HG03108 (cell line): ENCODE measurements around the gene DPEP3.
"Not testable (repeated sequence)": the region's sequence is repeated elsewhere in the genome, so short reads cannot be mapped to it uniquely, and the experiment has no call there.

ENCODE experiments used
- ATAC-seq: cut with Tn5 transposase; IDR thresholded peaks from one replicate; pipeline ENCODE4 v1.9.1; 2021; ENCODE audit warnings: moderate library complexity; ENCODE audit not compliant: unreplicated experiment

DPEP3 gene

DNA sequence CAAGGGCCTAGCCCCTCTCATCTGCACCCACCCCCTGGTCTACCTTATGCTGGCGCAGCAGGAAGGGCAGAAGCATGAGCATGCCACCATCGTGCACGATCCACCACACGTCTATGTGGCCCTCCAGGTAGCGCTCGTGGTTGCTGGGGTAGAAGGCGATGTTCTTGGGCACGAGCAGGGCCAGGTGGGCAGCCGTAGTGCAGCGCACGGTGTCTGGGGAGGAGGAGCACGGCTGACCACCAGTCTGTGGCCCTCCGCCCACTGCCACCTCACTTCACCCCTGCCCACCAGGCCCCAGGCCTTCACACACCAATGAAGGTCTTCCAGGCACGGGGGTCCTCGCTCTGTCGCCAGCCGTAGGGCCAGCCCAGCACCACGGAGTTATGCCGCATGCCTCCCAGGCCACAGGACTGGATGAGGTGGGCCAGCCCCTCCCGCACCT is 34.1 kb downstream of the DPEP3 start:
- ATAC-seq: no peak

DNA sequence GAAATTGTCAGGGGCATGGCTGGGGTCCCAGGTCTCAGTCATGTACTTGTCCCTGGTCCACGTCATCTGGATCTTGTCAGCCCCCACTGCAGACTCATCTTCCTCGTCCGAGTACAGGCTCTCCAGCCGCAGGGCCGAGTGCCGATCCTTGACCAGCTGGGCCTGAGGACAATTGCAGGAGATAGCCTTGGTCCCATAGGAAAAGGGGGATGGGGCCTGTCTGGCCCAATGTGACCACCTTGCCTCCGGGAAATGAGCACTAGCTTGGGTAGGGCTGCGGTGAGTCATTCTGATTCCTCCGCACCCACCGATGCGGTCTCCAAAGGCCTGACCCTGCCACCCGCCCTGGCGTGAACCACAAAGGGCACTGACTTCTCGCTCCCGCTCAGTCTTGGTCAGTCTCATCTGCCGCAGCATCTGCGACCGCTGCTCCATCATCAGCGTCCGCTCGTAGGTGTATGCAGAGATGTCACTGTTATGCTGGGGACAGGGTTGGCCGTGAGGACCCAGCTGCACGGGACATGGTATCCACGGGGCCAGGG is 34.8 kb downstream of the DPEP3 start:
- ATAC-seq: no peak

DNA sequence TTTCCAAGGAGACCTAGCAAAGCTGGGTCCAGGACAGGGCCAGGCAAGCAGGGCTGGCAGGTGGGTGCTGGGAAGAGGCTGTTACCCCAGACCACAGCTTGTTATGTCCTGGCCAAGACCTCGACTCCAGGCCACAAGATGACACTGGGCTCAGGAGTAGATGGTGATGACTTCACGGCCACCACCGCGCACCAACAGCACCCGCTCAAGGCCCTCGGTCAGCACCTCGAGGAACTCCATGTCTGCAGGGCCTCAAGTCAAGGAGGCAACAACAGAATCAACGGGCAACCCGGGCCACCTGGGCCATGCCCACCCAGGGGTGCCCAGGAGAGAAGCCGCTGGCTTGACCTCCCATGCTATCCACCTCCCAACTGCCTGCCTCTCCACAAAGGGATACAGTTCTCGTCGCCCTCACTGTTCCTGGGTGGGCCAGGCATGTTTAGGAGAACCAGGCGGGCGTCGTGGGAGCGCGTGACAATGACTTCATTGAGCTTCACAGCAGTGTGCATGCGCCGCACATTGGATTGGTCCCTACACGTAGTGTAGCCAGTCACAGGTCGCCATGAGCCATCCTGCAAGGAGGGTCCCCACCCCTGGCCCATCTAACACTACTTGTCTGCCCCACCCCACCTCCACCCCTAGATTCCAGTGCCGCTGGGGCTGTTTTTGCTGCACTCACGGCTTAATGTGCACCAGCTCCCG is 35.5 kb downstream of the DPEP3 start:
- no peak for ATAC-seq

DNA sequence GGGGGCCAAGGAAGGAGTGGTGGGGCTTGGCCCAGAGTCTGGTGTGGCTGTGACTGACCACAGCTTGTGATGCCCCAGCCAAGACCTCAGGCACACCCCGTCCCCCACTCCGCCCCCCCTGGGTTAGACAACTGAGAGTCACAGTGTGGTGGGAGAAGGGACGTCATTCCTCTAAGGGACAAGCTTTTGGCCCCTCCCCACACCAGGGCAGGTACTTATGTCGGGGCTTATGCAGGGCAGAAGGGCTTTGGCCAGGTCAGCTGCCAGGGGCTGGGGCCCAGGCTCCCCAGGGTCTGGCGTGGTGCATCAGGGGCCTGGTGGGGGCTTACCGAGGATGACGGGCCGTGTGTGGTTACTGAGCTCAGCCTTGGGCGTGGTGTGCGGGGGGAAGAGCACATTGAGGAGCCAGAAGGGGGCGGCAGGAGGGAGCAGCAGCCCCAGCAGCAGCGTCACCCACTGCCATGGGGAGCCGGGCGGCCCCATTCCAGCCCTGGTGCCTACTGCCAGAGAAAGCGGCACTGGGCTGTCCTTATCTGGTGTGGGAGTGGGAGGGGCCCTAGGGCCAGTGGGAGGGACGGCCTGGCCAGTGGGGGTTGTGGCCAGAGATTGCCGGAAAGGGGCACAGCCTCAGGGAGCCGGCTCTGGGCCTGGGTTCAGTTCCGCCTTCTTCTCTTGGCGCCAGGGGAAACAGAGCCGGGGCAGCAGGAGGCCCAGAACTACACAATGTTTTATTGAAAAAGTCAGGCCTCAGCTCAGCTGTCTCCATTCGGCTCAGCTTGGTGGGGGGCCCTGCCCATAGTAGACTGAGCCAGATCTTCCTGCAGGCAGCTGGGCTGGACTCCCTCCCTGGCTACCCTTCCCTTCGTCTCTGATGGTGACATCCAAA is 36.4 kb downstream of the DPEP3 start, which contains the start of gene LCAT:
LCAT (minus strand) TSS at position 502 of the 886 bp plus-strand sequence; CDS start at position 483, 19 bp downstream.
- ATAC-seq: no peak

DNA sequence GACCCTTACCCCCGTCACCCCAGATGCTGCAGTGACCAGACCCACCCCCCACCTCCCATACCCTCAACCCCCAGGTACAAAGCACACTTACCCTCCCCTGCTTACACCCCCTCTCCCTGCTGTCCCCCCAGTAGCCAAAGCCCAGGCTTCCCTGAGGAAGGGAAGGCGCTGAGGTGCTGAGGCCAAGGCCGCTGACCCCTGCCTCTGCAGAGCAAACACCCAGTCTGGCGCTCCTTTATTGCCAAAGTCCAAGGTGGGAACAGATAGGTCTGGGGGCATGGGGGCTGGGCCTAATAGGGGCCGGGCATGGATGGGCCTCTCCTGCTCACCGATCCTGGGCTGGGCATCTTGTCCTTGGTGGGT is 37.1 kb downstream of the DPEP3 start:
- no peak for ATAC-seq

DNA sequence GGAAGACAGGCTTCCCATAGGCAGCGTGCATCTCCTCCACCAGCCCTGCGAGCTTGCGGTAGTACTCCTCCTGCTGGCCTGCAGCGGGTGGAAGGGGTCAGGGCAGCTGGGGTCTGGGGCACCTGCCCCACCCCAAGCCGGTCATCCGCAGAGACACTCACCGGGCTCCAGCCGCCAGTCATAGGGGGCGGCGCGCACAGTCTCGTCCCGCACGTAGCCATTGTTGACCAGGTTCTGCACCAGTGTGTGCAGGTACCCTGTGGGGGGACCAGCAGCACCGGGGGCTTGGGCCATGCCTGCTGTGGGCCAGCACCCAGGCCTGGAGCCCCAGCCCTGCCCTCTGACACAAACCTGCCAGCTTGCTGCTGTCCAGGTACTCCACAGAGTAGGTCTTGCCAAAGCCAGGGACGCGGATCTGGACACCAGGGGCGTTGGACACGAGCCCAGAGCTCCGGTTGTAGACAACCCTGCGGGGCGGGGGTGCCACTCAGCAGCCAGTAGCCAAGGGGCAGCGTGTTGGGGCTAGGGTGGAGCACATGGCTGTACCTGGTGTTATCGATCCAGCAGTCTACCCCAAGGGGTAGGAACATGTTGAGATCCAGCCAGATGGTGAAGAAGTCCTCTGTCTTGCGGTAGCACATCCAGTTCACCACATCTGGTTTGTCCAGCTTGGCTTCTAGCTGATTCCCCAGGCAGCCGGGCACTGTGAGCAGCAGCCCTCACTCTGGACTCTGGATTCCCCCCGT is 37.6 kb downstream of the DPEP3 start:
- ATAC-seq: no peak

DNA sequence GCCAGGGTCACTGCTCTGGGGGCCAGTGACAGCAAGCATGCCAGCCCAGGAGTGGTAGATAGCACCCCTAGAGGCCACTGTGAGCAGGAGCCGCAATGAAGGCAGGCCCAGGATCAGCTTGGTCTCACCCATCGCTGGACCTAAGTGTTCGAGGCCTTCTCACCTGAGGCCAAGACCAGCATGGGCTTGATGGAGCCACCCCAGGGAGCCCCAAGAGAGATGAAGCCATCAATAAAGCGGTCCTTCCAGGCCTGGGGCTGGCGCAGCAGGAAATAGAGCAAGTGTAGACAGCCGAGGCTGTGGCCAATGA is 38.1 kb downstream of the DPEP3 start:
- ATAC-seq: peak; percentile 53

DNA sequence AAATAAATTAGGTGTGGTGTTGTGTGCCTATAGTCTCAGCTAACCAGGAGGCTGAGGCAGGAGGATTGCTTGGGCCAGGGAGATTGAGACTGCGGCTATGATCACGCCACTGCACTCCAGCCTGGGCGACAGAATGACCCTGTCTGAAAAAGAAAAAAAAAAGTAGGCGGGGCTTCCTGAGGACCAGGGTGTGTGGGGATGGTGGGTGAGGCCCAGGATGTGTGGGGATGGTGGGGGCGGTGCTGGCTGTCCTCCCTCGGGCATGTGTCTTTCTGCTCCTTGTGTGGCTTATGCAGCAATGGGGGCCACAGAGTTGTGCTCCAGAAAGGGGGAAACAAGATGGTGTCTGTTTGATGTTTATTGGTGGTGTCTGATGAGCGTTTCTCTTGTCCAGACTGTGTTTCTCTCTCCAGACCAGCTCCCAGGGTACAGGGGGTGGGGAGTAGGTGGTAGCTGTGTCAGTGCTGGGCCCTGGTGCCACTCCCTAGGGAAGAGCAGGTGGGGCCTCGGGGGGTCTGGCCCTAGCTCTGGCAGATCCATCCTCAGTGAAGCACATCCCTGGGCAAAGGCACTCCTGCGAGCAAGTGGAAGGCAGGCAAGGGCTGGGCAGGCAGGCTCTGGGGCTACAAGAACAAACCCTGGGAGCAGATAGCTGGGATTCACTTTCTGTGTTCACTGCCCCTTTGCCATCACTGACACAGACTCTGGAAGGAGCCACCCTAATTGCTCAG is 38.7 kb downstream of the DPEP3 start:
- no peak for ATAC-seq

DNA sequence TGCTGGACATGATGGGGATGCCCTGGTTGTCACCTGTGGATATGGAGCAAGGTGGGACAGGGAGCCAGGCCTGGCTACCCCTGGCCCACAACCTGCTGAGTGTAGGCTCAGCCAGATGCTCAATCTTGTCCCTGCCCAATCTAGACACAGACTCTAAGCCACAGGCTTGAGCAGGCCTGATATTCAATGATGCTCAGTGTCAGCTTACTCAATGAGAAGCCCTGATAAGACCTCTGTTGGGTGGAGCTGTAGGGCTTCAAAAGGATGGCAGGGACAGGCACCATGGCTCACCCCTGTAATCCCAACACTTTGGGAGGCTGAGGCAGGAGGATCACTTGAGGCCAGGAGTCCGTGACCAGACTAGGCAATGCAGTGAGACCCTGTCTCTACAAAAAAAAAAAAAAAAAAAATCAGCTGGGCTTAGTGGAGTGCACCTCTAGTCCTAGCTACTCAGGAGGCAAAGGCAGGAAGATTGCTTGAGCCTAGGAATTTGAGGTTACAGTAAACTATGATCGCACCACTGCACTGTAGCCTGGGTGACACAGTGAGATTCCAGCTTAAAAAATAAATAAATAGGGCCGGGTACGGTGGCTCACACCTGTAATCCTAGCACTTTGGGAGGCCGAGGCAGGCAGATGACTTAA is 39.7 kb downstream of the DPEP3 start:
- no peak for ATAC-seq

DNA sequence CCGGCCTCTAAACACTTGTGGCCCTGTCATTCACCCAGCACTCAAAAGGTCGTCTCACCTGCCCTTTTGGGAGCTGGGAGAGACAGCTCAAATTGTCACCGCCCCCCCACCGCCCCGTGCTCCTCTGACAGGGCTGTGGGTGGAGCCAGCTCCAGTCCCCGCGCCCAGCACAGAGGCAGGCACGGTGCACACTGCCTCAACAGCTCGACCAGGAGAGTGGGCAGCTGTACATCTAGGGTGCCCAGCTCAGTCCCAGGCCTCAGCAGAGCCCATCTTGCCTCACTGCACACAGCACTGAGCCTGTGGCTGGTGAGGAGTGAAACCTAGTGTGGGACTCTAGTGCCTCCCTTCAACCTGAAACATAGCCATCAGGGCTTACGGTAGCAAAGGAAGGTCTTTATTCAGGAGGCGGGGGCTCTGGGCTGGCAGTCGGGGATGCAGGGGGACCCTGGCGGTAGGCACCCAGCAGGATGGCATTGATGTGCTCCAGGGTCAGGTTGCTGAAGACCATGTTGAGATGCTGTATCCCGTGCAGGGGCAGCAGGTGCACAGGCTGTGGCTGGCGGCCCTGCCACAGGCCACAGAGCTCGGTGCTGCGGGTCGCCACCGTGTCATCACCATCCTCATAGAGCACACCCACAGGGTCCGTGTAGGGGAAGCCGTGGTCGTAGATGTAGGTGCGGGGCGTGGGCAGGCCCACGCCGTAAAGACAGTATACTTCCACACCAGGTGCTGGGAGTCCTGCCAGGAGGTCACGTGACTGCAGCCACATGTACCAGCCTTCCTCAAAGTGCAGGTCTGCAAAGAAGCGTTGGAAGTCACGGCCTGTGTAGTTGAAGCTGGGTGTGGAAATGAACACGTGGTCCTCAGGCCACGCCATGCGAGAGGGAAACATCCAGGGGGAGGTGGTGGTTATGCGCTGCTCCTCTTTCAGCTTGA is 40.5 kb downstream of the DPEP3 start:
- ATAC-seq: no peak

DNA sequence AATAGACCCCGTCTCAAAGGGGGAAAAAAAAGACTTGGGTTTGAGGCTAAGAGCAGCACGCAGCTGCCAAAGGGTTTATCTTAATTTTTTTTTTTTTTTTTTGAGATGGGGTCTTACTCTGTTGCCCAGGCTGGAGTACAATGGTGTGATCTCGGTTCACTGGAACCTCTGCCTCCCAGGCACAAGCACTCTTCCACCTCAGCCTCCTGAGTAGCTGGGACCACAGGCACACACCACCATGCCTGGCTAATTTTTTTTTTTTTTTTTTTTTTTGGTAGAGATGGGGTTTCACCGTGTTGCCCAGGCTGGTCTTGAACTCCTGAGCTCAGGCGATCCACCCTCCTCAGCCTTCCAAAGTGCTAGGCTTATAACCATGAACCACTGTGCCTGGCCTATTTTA is 42.6 kb downstream of the DPEP3 start:
- not testable (repeated sequence) for ATAC-seq

DNA sequence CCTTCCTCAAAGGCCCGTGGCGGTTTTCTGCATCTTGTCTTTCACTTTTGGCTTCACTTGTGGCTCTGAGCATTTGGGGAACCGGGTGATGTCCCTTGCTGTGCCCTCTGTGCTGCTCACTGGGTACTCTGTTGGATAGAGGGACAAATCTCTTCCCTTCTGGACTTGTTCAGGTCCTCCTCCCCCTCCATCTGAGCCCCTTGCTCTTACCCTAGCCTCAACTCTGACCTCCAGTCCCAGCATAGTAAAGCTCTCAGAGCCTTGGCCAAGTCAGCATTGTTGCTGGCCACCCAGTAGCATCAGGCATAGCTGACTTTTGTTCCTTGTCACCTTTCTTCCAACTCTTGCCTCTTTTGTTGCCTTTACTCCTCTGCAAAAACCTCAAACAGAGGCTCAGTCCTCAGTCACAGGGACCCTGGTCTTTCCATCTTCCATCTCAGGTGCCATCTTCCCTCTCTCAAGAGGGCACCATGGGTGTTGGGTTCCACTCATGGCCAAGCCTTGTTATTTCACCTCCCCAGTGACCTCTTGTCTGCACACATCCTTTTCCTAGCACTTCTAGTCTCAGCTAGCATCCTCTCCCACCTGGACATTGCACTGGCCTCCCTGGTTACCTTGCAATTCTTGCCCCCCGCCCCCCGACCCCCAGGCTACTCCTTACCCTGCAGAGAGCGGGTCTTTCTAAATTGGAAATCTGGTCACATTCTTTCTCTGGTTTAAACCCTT is 43.3 kb downstream of the DPEP3 start:
- ATAC-seq: peak; percentile 58

DNA sequence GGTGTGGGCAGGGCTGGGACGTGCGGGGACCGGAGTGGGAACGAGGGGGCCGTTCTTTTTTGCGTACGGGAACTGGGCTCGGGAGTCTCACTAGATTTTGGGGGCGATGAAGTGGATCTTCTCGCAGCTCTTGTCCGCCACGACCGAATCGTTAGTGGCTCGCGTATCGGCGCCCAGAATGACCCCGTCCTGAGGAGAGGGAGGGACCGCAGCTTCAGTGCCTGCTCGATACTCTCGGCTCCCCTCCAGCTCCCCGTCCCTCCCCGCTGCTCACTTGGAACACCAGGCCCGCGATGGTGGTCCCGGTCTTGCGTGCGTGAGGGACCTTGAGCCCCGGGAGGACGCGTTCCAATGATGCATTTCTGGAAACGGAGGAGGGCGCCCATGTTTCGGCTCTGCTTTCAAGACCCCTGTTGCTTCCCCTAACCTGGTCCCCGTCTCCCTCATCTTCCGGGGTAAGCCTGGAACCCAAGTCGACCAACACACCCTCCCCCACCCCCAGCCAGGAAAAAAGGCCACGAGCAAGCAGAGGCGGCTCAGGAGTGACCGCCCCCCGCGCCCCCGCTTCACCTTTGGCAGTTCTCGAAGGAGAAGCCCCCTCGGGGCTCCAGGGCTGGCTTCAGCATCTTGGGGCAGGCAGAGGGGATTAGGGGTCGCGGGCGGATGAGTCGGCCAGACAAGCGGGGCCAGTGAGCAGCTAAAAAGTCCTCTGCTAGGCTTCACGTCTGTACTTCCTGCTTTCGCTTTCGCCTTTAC is 44.0 kb downstream of the DPEP3 start, which contains the start of gene PSMB10:
PSMB10 (minus strand) TSS at position 727 of the 756 bp plus-strand sequence; CDS start at position 626, 101 bp downstream.
- no peak for ATAC-seq

DNA sequence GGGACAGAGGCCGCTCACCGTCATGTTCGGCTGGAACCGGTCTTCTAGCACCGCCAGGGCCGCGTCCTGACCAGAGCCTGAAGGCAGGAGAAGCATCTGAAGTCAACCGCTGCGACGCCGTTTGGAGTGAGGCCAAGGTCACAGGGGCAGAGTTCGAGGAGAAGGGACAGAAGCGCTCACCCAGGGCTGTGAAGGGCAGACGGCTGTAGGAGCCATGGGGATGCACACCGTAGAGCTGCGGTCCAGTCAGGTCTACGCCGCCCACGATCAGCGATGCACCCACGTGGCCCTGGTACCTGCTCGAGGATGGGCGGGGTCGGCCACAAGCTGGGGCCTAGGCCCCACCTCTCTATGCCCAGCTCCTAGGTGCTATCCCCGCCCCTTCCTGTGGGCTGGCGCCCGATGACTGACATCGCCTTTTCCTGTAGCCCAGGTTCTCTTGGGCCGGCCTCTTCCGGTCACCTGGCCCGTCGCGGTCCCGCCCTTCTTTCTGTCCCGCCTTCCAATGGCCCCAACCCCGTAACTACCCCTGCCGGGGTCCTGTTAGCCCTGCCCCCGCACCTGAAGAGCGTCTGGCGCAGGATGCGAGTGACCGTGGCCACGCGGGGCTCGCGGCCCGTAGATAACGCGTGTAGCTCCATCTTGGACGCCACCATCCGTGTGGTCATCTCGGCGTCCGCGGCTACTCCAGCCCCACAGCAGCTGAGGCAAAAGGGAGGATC is 44.7 kb downstream of the DPEP3 start:
- peak; percentile 91 for ATAC-seq

DNA sequence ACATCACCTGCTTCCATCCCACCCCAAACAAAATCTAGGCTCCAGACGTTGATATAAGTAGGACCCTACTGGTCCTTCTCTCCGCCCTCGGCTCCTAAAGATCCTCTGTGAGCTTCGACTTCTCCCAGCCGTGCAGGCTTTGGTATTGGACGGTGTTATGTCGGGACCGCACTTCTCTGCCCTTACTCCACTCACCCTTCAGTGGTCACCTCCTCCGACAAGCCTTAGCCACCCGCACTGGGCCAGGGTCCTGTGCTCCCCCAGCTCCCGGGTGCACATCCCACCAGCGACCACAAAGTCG is 45.2 kb downstream of the DPEP3 start:
- ATAC-seq: no peak

DNA sequence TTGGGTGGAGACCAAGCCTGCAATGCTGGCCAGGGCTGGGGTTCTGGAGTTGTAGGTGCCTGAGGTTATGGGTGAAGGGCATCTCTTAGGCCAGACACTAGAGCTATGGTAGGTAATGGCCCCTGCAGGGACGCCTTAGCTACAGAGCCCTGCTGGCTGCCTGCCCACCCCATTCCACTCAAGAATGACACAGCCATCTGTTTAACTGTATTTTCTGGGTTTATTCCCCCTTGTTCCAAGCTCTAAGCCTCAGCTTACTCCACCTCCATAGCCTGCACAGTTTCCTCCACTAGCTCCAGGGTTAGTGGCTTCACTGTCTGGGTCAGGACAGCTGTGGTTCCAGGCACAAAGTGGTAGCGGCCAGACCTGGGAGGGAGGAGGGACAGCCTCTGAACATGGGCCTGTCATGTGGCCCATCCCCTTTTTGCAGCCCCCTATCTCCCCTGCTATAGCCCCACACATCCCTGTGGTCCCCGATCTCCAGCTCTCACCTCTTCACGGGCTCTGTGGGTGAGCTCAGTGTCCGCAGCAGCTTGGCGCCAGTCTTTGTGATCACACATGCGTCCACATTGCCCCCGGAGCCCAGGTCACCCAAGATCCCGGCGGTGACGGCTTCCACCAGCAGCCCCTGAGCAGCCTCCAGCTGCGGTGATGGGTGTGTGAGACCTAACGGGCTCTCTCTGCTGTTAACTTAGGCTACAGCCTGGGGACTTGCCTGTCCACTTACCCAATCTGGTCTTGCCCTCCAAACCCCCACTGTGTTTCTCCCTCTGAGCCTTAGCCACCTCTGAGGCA is 45.8 kb downstream of the DPEP3 start:
- no peak for ATAC-seq
